ENCODE data around the gene HDGFL1. TPM values are rescaled to one million over a fixed set of nuclear protein-coding genes. Genes with fewer than 3 reads are reported as not detected.

The HDGFL1 gene
- total and polyA plus RNA-seq, 2 of the 8 experiments (the other 6 are each of a cell fraction or from before 2014, with no cell fraction given): not detected

GRCh38 chr6:22529866-22530265 is 39.5 kb upstream of the HDGFL1 start:
- Histone ChIP-seq H3K36me3 (ENCODE audit: control insufficient read depth in 2 of 4, insufficient read depth in 4 of 4, low read length in 3 of 4) (no peaks in the 10 kb centered on the region), H3K4ac (replicated peaks; ENCODE audit: insufficient read length, low read depth, low read length) (no peak overlapping the region), H3K27me3 (replicated peaks in 1 of 4; ENCODE audit: control insufficient read depth in 3 of 4, extremely low read depth in 1 of 4, insufficient read depth in 3 of 4, low read length in 3 of 4) (no peaks in the 10 kb centered on the region), H3K9me3 (ENCODE audit: insufficient read depth in 2 of 2, low read depth in 1 of 2, low read length in 1 of 2) (no peaks in the 10 kb centered on the region), H3K56ac (replicated peaks; ENCODE audit: insufficient read length, low read depth, low read length) (no peak overlapping the region), H3K14ac (ENCODE audit: insufficient read length) (no peak overlapping the region), H3K27ac (ENCODE audit: low read depth, low read length) (no peak overlapping the region), H3K23me2 (ENCODE audit: low read depth, low read length) (no peaks in the 10 kb centered on the region; the same call in 1 of the 2 replicates), H3K18ac (ENCODE audit: extremely low read depth, low read length) (no peak overlapping the region), H4K20me1 (replicated peaks in 1 of 2; ENCODE audit: control insufficient read depth in 1 of 2, insufficient read depth in 2 of 2, low read length in 2 of 2) (no peaks in the 10 kb centered on the region), H4K8ac (ENCODE audit: extremely low read depth, insufficient read depth, low read length) (no peak overlapping the region), H2BK120ac (replicated peaks; ENCODE audit: low read depth, low read length) (no peak overlapping the region), H2AK5ac (ENCODE audit: low read depth, low read length) (no peak overlapping the region), H3K79me1 (ENCODE audit: low read depth, low read length) (no peaks in the 10 kb centered on the region), H2AFZ (ENCODE audit: low read length) (peak overlapping the region; percentile 24; the same call in 1 of the 2 replicates), H3K79me2 (ENCODE audit: control insufficient read depth in 1 of 2, insufficient read depth in 2 of 2, low read length in 2 of 2) (no peaks in the 10 kb centered on the region), H4K91ac (replicated peaks; ENCODE audit: insufficient read length, low read length) (no peak overlapping the region), H3K4me1 (replicated peaks in 1 of 4; ENCODE audit: control insufficient read depth in 3 of 4, insufficient read depth in 4 of 4, low read length in 3 of 4) (no peaks in the 10 kb centered on the region), H3K4me3 (ENCODE audit: extremely low read depth in 1 of 4, insufficient read depth in 2 of 4, low read depth in 3 of 4, low read length in 4 of 4) (no peak overlapping the region), H4K5ac (ENCODE audit: insufficient read length, low read depth, low read length) (no peak overlapping the region), H2BK20ac (ENCODE audit: low read length) (no peak overlapping the region), H3K23ac (ENCODE audit: insufficient read length) (no peak overlapping the region), H2BK12ac (ENCODE audit: low read depth, low read length) (no peak overlapping the region), H3K4me2 (ENCODE audit: insufficient read depth in 1 of 2, low read depth in 2 of 2, low read length in 2 of 2) (no peak overlapping the region), H3K9ac (replicated peaks in 1 of 4; ENCODE audit: extremely low read depth in 1 of 4, low read depth in 3 of 4, low read length in 3 of 4) (no peak overlapping the region), H2BK5ac (ENCODE audit: low read depth, low read length) (no peak overlapping the region), H2BK15ac (ENCODE audit: low read length) (no peak overlapping the region)
- CTCF ChIA-PET (ENCODE audit: partially characterized antibody): interaction anchor here (1.2 kb wide), 1 partner anchor 14 kb away, joined by 4 read pairs; no protein-coding TSS in a partner anchor
- DNase-seq (ENCODE audit: low read depth in 1 of 2, low spot score in 2 of 2) (no peak), FAIRE-seq (no peak)
- POLR2A ChIA-PET (ENCODE audit: partially characterized antibody): no interaction called here
- WGBS, 2 experiments (ENCODE audit: extremely low coverage in 1 of 2, insufficient coverage in 1 of 2, insufficient read length in 1 of 2, insufficient replicate concordance in 2 of 2, low coverage in 1 of 2, low lambda C conversion rate in 2 of 2, missing lambda C conversion rate in 1 of 2): 88% methylated on average over 1 of the region's 1 CpG; no CpG with 5 or more reads in 1 of the 2 experiments
- TF ChIP-seq TAF7 (optimal IDR thresholded peaks at IDR 0.05; ENCODE audit: borderline replicate concordance, low read depth, low read length): no peak
- TF ChIP-seq ZNF274 (IDR thresholded peaks at IDR 0.05; ENCODE audit: borderline replicate concordance, extremely low read depth, low read length): no peak
- TF ChIP-seq TEAD4 (IDR thresholded peaks at IDR 0.05; ENCODE audit: low read depth, low read length): no peak
- TF ChIP-seq EP300 (IDR thresholded peaks at IDR 0.05; ENCODE audit: borderline replicate concordance in 1 of 2, low read depth in 2 of 2, low read length in 2 of 2): no peak
- no peak for TF ChIP-seq CHD1 (IDR thresholded peaks at IDR 0.05; ENCODE audit: low read depth, low read length)
- TF ChIP-seq BRCA1 (IDR thresholded peaks at IDR 0.05; ENCODE audit: low read depth, low read length): no peak
- TF ChIP-seq ASH2L (IDR thresholded peaks at IDR 0.05; ENCODE audit: low read length): no peak
- TF ChIP-seq MAX (IDR thresholded peaks at IDR 0.05): no peak
- TF ChIP-seq SAP30 (IDR thresholded peaks at IDR 0.05; ENCODE audit: insufficient read depth, insufficient replicate concordance, low read length): no peak
- no peak for TF ChIP-seq E2F6 (IDR thresholded peaks at IDR 0.05)
- TF ChIP-seq CBX8 (IDR thresholded peaks at IDR 0.05; ENCODE audit: borderline replicate concordance, low read depth, low read length): no peak
- TF ChIP-seq SIX5 (IDR thresholded peaks at IDR 0.05; ENCODE audit: low read depth, low read length): no peak
- TF ChIP-seq FOSL1 (IDR thresholded peaks at IDR 0.05; ENCODE audit: insufficient read depth, low read depth, low read length): no peak
- no peak for TF ChIP-seq SP1 (IDR thresholded peaks at IDR 0.05; ENCODE audit: low read depth, low read length)

All from H1 (cell line).